BLaER1 treated with 17β-estradiol and CSF1 and Interleukin-3, amounts not matched to agents 10 nM and 100 nM (cell line): ENCODE data around the gene VEZF1.

Experiments
- H3K27ac ChIP-seq, 11 experiments: shearing (Covaris generic); formaldehyde crosslinking; 2 replicates each; pipeline ENCODE4 v1.8.1; 2022
- H3K27me3 ChIP-seq, 11 experiments: shearing (Covaris generic); formaldehyde crosslinking; 2 replicates each; pipeline ENCODE4 v1.8.1; 2022
- H3K36me3 ChIP-seq, 11 experiments: shearing (Covaris generic); formaldehyde crosslinking; 2 replicates each; pipeline ENCODE4 v1.8.1; 2022
- H3K4me1 ChIP-seq, 10 experiments: shearing (Covaris generic); formaldehyde crosslinking; 2 replicates each; pipeline ENCODE4 v1.8.1; 2022
- H3K4me2 ChIP-seq, 11 experiments: shearing (Covaris generic); formaldehyde crosslinking; 2 replicates each; pipeline ENCODE4 v1.8.1; 2022
- H3K4me3 ChIP-seq, 10 experiments: shearing (Covaris generic); formaldehyde crosslinking; 2 replicates each; pipeline ENCODE4 v1.8.1; 2022
- H3K9ac ChIP-seq, 11 experiments: shearing (Covaris generic); formaldehyde crosslinking; 2 replicates each; pipeline ENCODE4 v1.8.1; 2022
- H3K9me3 ChIP-seq, 11 experiments: shearing (Covaris generic); formaldehyde crosslinking; replicated peaks in 1 of 11; 2 replicates each; pipeline ENCODE4 v1.8.1; 2022
- H4K20me1 ChIP-seq, 11 experiments: shearing (Covaris generic); formaldehyde crosslinking; 2 replicates each; pipeline ENCODE4 v1.8.1; 2022
- Cebpa-rat ChIP-seq, 11 experiments: shearing (Covaris generic); IDR thresholded peaks; 2 replicates each; pipeline ENCODE4 v1.8.1; 2022

Gene VEZF1

GRCh38 chr17:57939797-57940196 is 48.3 kb downstream of the VEZF1 start:
- Histone ChIP-seq H3K4me2 (peak overlapping the region; percentile 74 to 94 (median 86)), H3K4me3 (peak overlapping the region in 4 of 10 experiments; percentile 4 to 18 (median 14); a peak in 1 of 20 replicates), H4K20me1 (peaks cover 0 to 49% (median 0%) of the 10 kb centered on the region in 11 experiments; a peak in 7 of 22 replicates), H3K27ac (peak overlapping the region in 9 of 11 experiments; percentile 33 to 92 (median 74); a peak in 18 of 22 replicates), H3K27me3 (peaks cover 0 to 4% (median 0%) of the 10 kb centered on the region in 11 experiments; a peak in 1 of 22 replicates), H3K36me3 (no peaks in the 10 kb centered on the region), H3K4me1 (peaks cover 77 to 100% (median 93%) of the 10 kb centered on the region in 10 experiments), H3K9ac (peak overlapping the region in 8 of 11 experiments; percentile 5 to 78 (median 62); a peak in 13 of 22 replicates), H3K9me3 (no peaks in the 10 kb centered on the region)
- peak in 2 of 11 experiments; percentile 30 to 38; a peak in 2 of 22 replicates for TF ChIP-seq Cebpa-rat (IDR thresholded peaks at IDR 0.05)

GRCh38 chr17:57938061-57938502 is 50.0 kb downstream of the VEZF1 start:
- no peaks in the 10 kb centered on the region for H3K9me3 ChIP-seq
- no peak for TF ChIP-seq Cebpa-rat (IDR thresholded peaks at IDR 0.05)
- no peak overlapping the region for H3K4me3 ChIP-seq
- H3K9ac ChIP-seq, result no peak overlapping the region
- H3K4me2 ChIP-seq, result peak overlapping the region in 7 of 11 experiments; percentile 13 to 94 (median 77); a peak in 13 of 22 replicates
- peak overlapping the region in 5 of 11 experiments; percentile 8 to 78 (median 15); a peak in 4 of 22 replicates for H3K27ac ChIP-seq
- peaks cover 70 to 94% (median 84%) of the 10 kb centered on the region in 10 experiments for H3K4me1 ChIP-seq
- peaks cover 0 to 4% (median 0%) of the 10 kb centered on the region in 11 experiments; a peak in 1 of 22 replicates for H3K27me3 ChIP-seq
- H3K36me3 ChIP-seq, result no peaks in the 10 kb centered on the region
- peaks cover 0 to 55% (median 0%) of the 10 kb centered on the region in 11 experiments; a peak in 7 of 22 replicates for H4K20me1 ChIP-seq

- Histone ChIP-seq H4K20me1 (peaks cover 0 to 59% (median 0%) of the 10 kb centered on the region in 11 experiments; a peak in 7 of 22 replicates), H3K4me2 (peak overlapping the region in 8 of 11 experiments; percentile 13 to 94 (median 58); a peak in 14 of 22 replicates), H3K4me1 (peaks cover 64 to 91% (median 78%) of the 10 kb centered on the region in 10 experiments), H3K27ac (peak overlapping the region in 4 of 11 experiments; percentile 8 to 78 (median 24); a peak in 3 of 22 replicates), H3K4me3 (no peak overlapping the region), H3K9ac (no peak overlapping the region), H3K27me3 (peaks cover 0 to 4% (median 0%) of the 10 kb centered on the region in 11 experiments; a peak in 1 of 22 replicates), H3K9me3 (no peaks in the 10 kb centered on the region), H3K36me3 (no peaks in the 10 kb centered on the region)
- no peak for TF ChIP-seq Cebpa-rat (IDR thresholded peaks at IDR 0.05)
Observed at GRCh38 chr17:57937492-57937891, 50.6 kb downstream of the VEZF1 start.

- peak in 2 of 11 experiments; percentile 17 to 58; a peak in 2 of 22 replicates for TF ChIP-seq Cebpa-rat (IDR thresholded peaks at IDR 0.05)
- peak overlapping the region; percentile 3 to 64 (median 47); a peak in 20 of 22 replicates for H3K9ac ChIP-seq
- peaks cover 57 to 86% (median 69%) of the 10 kb centered on the region in 10 experiments for H3K4me1 ChIP-seq
- H3K4me2 ChIP-seq, result peak overlapping the region; percentile 69 to 94 (median 88)
- H3K27me3 ChIP-seq, result peaks cover 0 to 2% (median 0%) of the 10 kb centered on the region in 11 experiments; a peak in 1 of 22 replicates
- peak overlapping the region in 9 of 11 experiments; percentile 43 to 72 (median 51); a peak in 18 of 22 replicates for H3K27ac ChIP-seq
- no peaks in the 10 kb centered on the region for H3K9me3 ChIP-seq
- H3K4me3 ChIP-seq, result no peak overlapping the region; a peak in 1 of 20 replicates
- peaks cover 0 to 66% (median 0%) of the 10 kb centered on the region in 11 experiments; a peak in 8 of 22 replicates for H4K20me1 ChIP-seq
- no peaks in the 10 kb centered on the region for H3K36me3 ChIP-seq
Observed at GRCh38 chr17:57935833-57936807, 51.9 kb downstream of the VEZF1 start.

GRCh38 chr17:57931488-57932137 is 56.4 kb downstream of the VEZF1 start:
- Histone ChIP-seq H3K4me1 (peaks cover 49 to 71% (median 53%) of the 10 kb centered on the region in 10 experiments), H3K36me3 (no peaks in the 10 kb centered on the region), H3K4me2 (peak overlapping the region; percentile 7 to 60 (median 44); a peak in 21 of 22 replicates), H3K27ac (no peak overlapping the region), H3K9ac (no peak overlapping the region), H3K9me3 (no peaks in the 10 kb centered on the region), H3K27me3 (peaks cover 0 to 11% (median 0%) of the 10 kb centered on the region in 11 experiments; a peak in 3 of 22 replicates), H3K4me3 (no peak overlapping the region), H4K20me1 (peaks cover 0 to 57% (median 0%) of the 10 kb centered on the region in 11 experiments; a peak in 7 of 22 replicates)
- TF ChIP-seq Cebpa-rat (IDR thresholded peaks at IDR 0.05), result no peak

GRCh38 chr17:57930239-57930638 is 57.8 kb downstream of the VEZF1 start:
- H3K36me3 ChIP-seq, result no peaks in the 10 kb centered on the region
- peaks cover 49 to 72% (median 53%) of the 10 kb centered on the region in 10 experiments for H3K4me1 ChIP-seq
- H3K9ac ChIP-seq, result peak overlapping the region in 1 of 11 experiments; percentile 8; a peak in 1 of 22 replicates
- H3K4me3 ChIP-seq, result no peak overlapping the region
- no peak overlapping the region for H3K27ac ChIP-seq
- peaks cover 0 to 16% (median 0%) of the 10 kb centered on the region in 11 experiments; a peak in 3 of 22 replicates for H3K27me3 ChIP-seq
- peaks cover 0 to 51% (median 6%) of the 10 kb centered on the region in 11 experiments; a peak in 9 of 22 replicates for H4K20me1 ChIP-seq
- no peak for TF ChIP-seq Cebpa-rat (IDR thresholded peaks at IDR 0.05)
- H3K4me2 ChIP-seq, result peak overlapping the region in 10 of 11 experiments; percentile 7 to 60 (median 45); a peak in 18 of 22 replicates
- H3K9me3 ChIP-seq, result no peaks in the 10 kb centered on the region

- Histone ChIP-seq H3K4me1 (peaks cover 47 to 73% (median 53%) of the 10 kb centered on the region in 10 experiments), H3K36me3 (no peaks in the 10 kb centered on the region), H3K9me3 (no peaks in the 10 kb centered on the region), H3K27me3 (peaks cover 0 to 17% (median 0%) of the 10 kb centered on the region in 11 experiments; a peak in 3 of 22 replicates), H3K4me2 (peak overlapping the region in 2 of 11 experiments; percentile 42 to 53; a peak in 4 of 22 replicates), H3K27ac (no peak overlapping the region), H4K20me1 (peaks cover 0 to 51% (median 7%) of the 10 kb centered on the region in 11 experiments; a peak in 9 of 22 replicates), H3K9ac (no peak overlapping the region), H3K4me3 (no peak overlapping the region)
- no peak for TF ChIP-seq Cebpa-rat (IDR thresholded peaks at IDR 0.05)
Observed at GRCh38 chr17:57929386-57929785, 58.7 kb downstream of the VEZF1 start.

GRCh38 chr17:57928928-57929327 is 59.1 kb downstream of the VEZF1 start:
- Histone ChIP-seq H4K20me1 (peaks cover 0 to 51% (median 7%) of the 10 kb centered on the region in 11 experiments; a peak in 9 of 22 replicates), H3K4me3 (no peak overlapping the region), H3K27me3 (peaks cover 0 to 17% (median 0%) of the 10 kb centered on the region in 11 experiments; a peak in 3 of 22 replicates), H3K4me1 (peaks cover 47 to 71% (median 54%) of the 10 kb centered on the region in 10 experiments), H3K36me3 (no peaks in the 10 kb centered on the region), H3K9ac (no peak overlapping the region), H3K9me3 (no peaks in the 10 kb centered on the region), H3K27ac (no peak overlapping the region), H3K4me2 (peak overlapping the region in 2 of 11 experiments; percentile 42 to 53; a peak in 4 of 22 replicates)
- TF ChIP-seq Cebpa-rat (IDR thresholded peaks at IDR 0.05), result no peak
